OCI-LY7 (cell line): ENCODE measurements around the gene AP1S1. TPM values are rescaled to one million over a fixed set of nuclear protein-coding genes. Genes with fewer than 3 reads are reported as not detected.

Experiments
- BruUV-seq: library from RNA; stranded (reverse); fragments of 400-500 nt; replicated peaks from 2 replicates; lab custom pipeline; 2021; lab: Mats Ljungman, UMichigan
- CTCF ChIA-PET: fragments of 300-600 bp; sonication (Branson Sonifier 250); formaldehyde crosslinking; loops from one replicate; lab custom pipeline; 2022; ENCODE audit warnings: antibody characterized with exemption; ENCODE audit not compliant: unreplicated experiment; lab: Charles Lee
- POLR2A ChIA-PET: fragments of 300-600 bp; sonication (Branson Sonifier 250); formaldehyde crosslinking; loops from one replicate; lab custom pipeline; 2022; ENCODE audit warnings: antibody characterized with exemption; lab: Charles Lee
- DNase-seq: peaks from one replicate; pipeline ENCODE4 v3.0.0-alpha.2; 2015; ENCODE audit warnings: low spot score
- H2AFZ ChIP-seq: fragments of 200-600 bp; sonication (generic), shearing (Covaris generic); 2 replicates; pipeline ENCODE4 v1.6.1; 2014; ENCODE audit warnings: mild to moderate bottlenecking, antibody characterized with exemption, low read length, moderate library complexity
- H3K27ac ChIP-seq: fragments of 200-600 bp; sonication (generic); 2 replicates; pipeline ENCODE4 v1.5.1; 2014; ENCODE audit warnings: mixed run types, low read depth, mild to moderate bottlenecking, moderate library complexity, low read length, inconsistent platforms; ENCODE audit not compliant: poor library complexity, severe bottlenecking
- H3K36me3 ChIP-seq: fragments of 200-600 bp; sonication (generic); 2 replicates; pipeline ENCODE4 v1.6.1; 2014; ENCODE audit warnings: mild to moderate bottlenecking, antibody characterized with exemption, low read length, moderate library complexity, mixed read lengths; ENCODE audit not compliant: insufficient read depth
- H3K4me1 ChIP-seq: fragments of 200-600 bp; sonication (generic); 2 replicates; pipeline ENCODE4 v1.5.1; 2014; ENCODE audit warnings: mild to moderate bottlenecking, low read length; ENCODE audit not compliant: insufficient read depth, poor library complexity, severe bottlenecking
- H3K4me2 ChIP-seq: fragments of 200-600 bp; sonication (generic); 2 replicates; pipeline ENCODE4 v1.6.1; 2014; ENCODE audit warnings: mild to moderate bottlenecking, low read length
- H3K4me3 ChIP-seq: fragments of 200-600 bp; sonication (generic); 2 replicates; pipeline ENCODE4 v1.5.1; 2014; ENCODE audit warnings: mild to moderate bottlenecking, low read depth, low read length; ENCODE audit not compliant: poor library complexity, severe bottlenecking
- H3K79me2 ChIP-seq: fragments of 200-600 bp; sonication (generic); 2 replicates; pipeline ENCODE4 v1.6.1; 2016; ENCODE audit warnings: low read depth, mild to moderate bottlenecking, low read length, moderate library complexity, mixed read lengths; ENCODE audit not compliant: insufficient read depth
- H3K9me2 ChIP-seq: fragments of 200-600 bp; sonication (generic); 2 replicates; pipeline ENCODE4 v1.6.1; 2016; ENCODE audit warnings: mild to moderate bottlenecking, low read length, mixed read lengths; ENCODE audit not compliant: insufficient read depth
- H3K9me3 ChIP-seq: fragments of 200-600 bp; sonication (generic); 2 replicates; pipeline ENCODE4 v1.6.1; 2014; ENCODE audit warnings: mild to moderate bottlenecking, mixed run types, low read length, mixed read lengths
- H4K20me1 ChIP-seq: fragments of 200-600 bp; sonication (generic); 2 replicates; pipeline ENCODE4 v1.6.1; 2014; ENCODE audit warnings: mild to moderate bottlenecking, antibody characterized with exemption, low read length, moderate library complexity, mixed read lengths; ENCODE audit not compliant: insufficient read depth
- EZH2phosphoT487 ChIP-seq: fragments of 200-600 bp; sonication (generic); IDR thresholded peaks from 2 replicates; pipeline ENCODE4 v1.6.1; 2018; ENCODE audit warnings: low read depth, borderline replicate concordance, mild to moderate bottlenecking, mixed run types, antibody characterized with exemption, low read length, moderate library complexity, mixed read lengths
- intact Hi-C: fragments of 100-400 bp; cut with micrococcal nuclease; formaldehyde crosslinking; loops from one replicate; pipeline ENCODE4 v1.10.0; 2022; ENCODE audit not compliant: unreplicated experiment
- total RNA-seq, 2 experiments: library from RNA; depleted of rRNA in 1 of 2; stranded (reverse); fragments of >200 nt in 1 of 2; shearing (Covaris generic) in 1 of 2; gene quantifications; 2 replicates each; pipeline ENCODE4 v1.2.3, GENCODE V29; 2014 to 2022
- TF ChIP-seq, protein P1 (sequence below): fragments of 200-600 bp; sonication (generic); conservative IDR thresholded peaks from 2 replicates; pipeline ENCODE4 v1.5.1; 2014; ENCODE audit warnings: mild to moderate bottlenecking, antibody characterized with exemption, low read length, moderate library complexity, mixed read lengths

AP1S1 gene
- total RNA-seq, 2 experiments from 2014 or later = 57.9 to 67.3 TPM

GRCh38 chr7:101116898-101117297 lies 37.4 kb upstream of the AP1S1 start:
- Histone ChIP-seq H3K9me2 (no peaks in the 10 kb centered on the region), H3K27ac (no peak overlapping the region), H3K4me1 (no peaks in the 10 kb centered on the region), H3K4me3 (no peak overlapping the region), H3K36me3 (no peaks in the 10 kb centered on the region), H4K20me1 (no peaks in the 10 kb centered on the region), H2AFZ (no peak overlapping the region), H3K4me2 (no peak overlapping the region), H3K79me2 (no peaks in the 10 kb centered on the region), H3K9me3 (no peaks in the 10 kb centered on the region)
- CTCF ChIA-PET = no interaction called here
- intact Hi-C loops = no loop called here
- no TSS peak for BruUV-seq
- TF ChIP-seq EZH2phosphoT487 = no peak
- TF ChIP-seq, protein P1, sequence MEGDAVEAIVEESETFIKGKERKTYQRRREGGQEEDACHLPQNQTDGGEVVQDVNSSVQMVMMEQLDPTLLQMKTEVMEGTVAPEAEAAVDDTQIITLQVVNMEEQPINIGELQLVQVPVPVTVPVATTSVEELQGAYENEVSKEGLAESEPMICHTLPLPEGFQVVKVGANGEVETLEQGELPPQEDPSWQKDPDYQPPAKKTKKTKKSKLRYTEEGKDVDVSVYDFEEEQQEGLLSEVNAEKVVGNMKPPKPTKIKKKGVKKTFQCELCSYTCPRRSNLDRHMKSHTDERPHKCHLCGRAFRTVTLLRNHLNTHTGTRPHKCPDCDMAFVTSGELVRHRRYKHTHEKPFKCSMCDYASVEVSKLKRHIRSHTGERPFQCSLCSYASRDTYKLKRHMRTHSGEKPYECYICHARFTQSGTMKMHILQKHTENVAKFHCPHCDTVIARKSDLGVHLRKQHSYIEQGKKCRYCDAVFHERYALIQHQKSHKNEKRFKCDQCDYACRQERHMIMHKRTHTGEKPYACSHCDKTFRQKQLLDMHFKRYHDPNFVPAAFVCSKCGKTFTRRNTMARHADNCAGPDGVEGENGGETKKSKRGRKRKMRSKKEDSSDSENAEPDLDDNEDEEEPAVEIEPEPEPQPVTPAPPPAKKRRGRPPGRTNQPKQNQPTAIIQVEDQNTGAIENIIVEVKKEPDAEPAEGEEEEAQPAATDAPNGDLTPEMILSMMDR = no peak
- POLR2A ChIA-PET = interaction anchor here (0.5 kb wide), 1 partner anchor 400 kb away, joined by 3 read pairs; no protein-coding TSS in a partner anchor
- no peak for DNase-seq

DNA sequence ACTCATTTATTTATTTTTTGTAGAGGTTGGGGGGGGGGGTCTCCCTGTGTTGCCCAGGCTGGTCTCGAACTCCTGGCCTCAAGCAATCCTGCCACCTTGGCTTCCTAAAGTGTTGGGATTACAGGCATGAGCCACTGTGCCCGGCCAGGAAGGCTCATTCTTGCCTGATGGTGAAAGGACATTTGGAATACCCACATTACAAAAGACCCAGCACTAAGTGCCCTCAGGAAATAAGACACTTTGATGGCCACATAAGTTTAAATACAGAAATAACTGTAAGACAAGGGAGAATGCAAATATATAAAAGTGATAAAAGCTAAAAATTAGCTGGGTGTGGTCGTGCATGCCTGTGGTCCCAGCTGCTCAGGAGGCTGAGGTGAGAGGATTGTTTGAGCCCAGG lies 35.4 kb upstream of the AP1S1 start:
- Histone ChIP-seq H3K4me3 (no peak overlapping the region), H2AFZ (no peak overlapping the region), H3K9me2 (no peaks in the 10 kb centered on the region), H3K27ac (no peak overlapping the region), H4K20me1 (no peaks in the 10 kb centered on the region), H3K4me1 (no peaks in the 10 kb centered on the region), H3K79me2 (no peaks in the 10 kb centered on the region), H3K9me3 (no peaks in the 10 kb centered on the region), H3K4me2 (no peak overlapping the region), H3K36me3 (no peaks in the 10 kb centered on the region)
- TF ChIP-seq, protein P1 = no peak
- no peak for TF ChIP-seq EZH2phosphoT487
- POLR2A ChIA-PET = interaction anchor here (0.6 kb wide), 1 partner anchor 643 kb away, joined by 11 read pairs; no protein-coding TSS in a partner anchor
- intact Hi-C loops = no loop called here
- no peak for DNase-seq
- BruUV-seq = no TSS peak
- CTCF ChIA-PET = interaction anchor here (0.9 kb wide), 1 partner anchor 25 kb away, joined by 6 read pairs; no protein-coding TSS in a partner anchor

DNA sequence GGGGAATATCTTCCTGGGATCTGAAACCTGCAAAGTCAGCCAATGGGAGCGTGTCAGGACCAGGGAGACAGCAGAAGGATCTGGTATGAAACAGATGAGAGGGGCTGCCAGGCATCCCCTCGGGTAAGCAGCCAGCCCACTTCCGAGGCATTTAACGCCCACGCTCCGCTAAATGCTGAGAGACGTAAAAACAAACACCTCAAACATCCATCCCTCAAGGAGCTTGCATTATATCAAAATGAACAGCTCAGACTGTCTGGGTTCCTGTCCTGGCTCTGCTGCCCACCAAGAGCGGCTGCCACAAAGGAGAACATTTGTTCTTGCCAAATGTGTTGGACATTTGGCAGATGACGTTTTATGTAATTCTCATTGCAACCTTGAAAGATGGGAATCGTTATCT lies 34.4 kb upstream of the AP1S1 start:
- no peaks in the 10 kb centered on the region for H3K4me1 ChIP-seq
- DNase-seq = no peak
- no peak overlapping the region for H3K4me2 ChIP-seq
- H3K9me3 ChIP-seq = no peaks in the 10 kb centered on the region
- POLR2A ChIA-PET = interaction anchor here (0.7 kb wide), 1 partner anchor 1176 kb away, joined by 4 read pairs; no protein-coding TSS in a partner anchor
- H2AFZ ChIP-seq = no peak overlapping the region
- H3K36me3 ChIP-seq = no peaks in the 10 kb centered on the region
- no TSS peak for BruUV-seq
- intact Hi-C loops = no loop called here
- H4K20me1 ChIP-seq = no peaks in the 10 kb centered on the region
- H3K79me2 ChIP-seq = no peaks in the 10 kb centered on the region
- no peak overlapping the region for H3K27ac ChIP-seq
- CTCF ChIA-PET = interaction anchor here (0.9 kb wide), 1 partner anchor 24 kb away, joined by 6 read pairs; no protein-coding TSS in a partner anchor
- no peaks in the 10 kb centered on the region for H3K9me2 ChIP-seq
- H3K4me3 ChIP-seq = no peak overlapping the region
- TF ChIP-seq EZH2phosphoT487 = no peak
- TF ChIP-seq, protein P1 = no peak
